HepG2 (cell line): Measurements from ENCODE around the gene SAPCD1. TPM values are rescaled to one million over a fixed set of nuclear protein-coding genes. Genes with fewer than 3 reads are reported as not detected.
A peak's percentile ranks its signal among the peaks of the same experiment; 100 is the strongest.

Experiments used
- CBFB ChIP-seq: sonication (generic); formaldehyde crosslinking; IDR thresholded peaks from 2 replicates; pipeline ENCODE4 v1.4.0; 2020; ENCODE audit warnings: missing genetic modification reagents
- GTF3A ChIP-seq: sonication (generic); formaldehyde crosslinking; conservative IDR thresholded peaks from 2 replicates; pipeline ENCODE4 v1.4.0; 2020; ENCODE audit warnings: mild to moderate bottlenecking, missing genetic modification reagents
- HOXA9 ChIP-seq: sonication (generic); formaldehyde crosslinking; IDR thresholded peaks from 2 replicates; pipeline ENCODE4 v1.8.1; 2022; ENCODE audit warnings: missing genetic modification reagents, mild to moderate bottlenecking, moderate library complexity, borderline replicate concordance
- SOX13 ChIP-seq, 3 experiments: fragments of 450-650 bp in 1 of 3; sonication (generic) in 1 of 3; formaldehyde crosslinking in 1 of 3; IDR thresholded peaks in 2 of 3; conservative IDR thresholded peaks in 1 of 3; 2 replicates each; pipeline versions ENCODE4 v1.5.0 to v1.6.1; 2016 to 2020; ENCODE audit warnings: antibody characterized with exemption in 1 of 3, mild to moderate bottlenecking in 1 of 3, missing compliant biosample characterization in 1 of 3, missing genetic modification reagents in 1 of 3, moderate library complexity in 1 of 3
- WIZ ChIP-seq: sonication (generic); formaldehyde crosslinking; IDR thresholded peaks from 2 replicates; pipeline ENCODE4 v1.5.1; 2020; ENCODE audit warnings: mild to moderate bottlenecking, missing genetic modification reagents
- ZBTB20 ChIP-seq: sonication (generic); formaldehyde crosslinking; IDR thresholded peaks from 2 replicates; pipeline ENCODE4 v1.8.1; 2023; ENCODE audit warnings: missing genetic modification reagents, low read depth, mild to moderate bottlenecking, borderline replicate concordance
- ZNF33A ChIP-seq: sonication (generic); formaldehyde crosslinking; IDR thresholded peaks from 2 replicates; pipeline ENCODE4 v1.5.1; 2020; ENCODE audit warnings: missing genetic modification reagents, mild to moderate bottlenecking, moderate library complexity, borderline replicate concordance
- ZNF503 ChIP-seq: sonication (generic); formaldehyde crosslinking; IDR thresholded peaks from 2 replicates; pipeline ENCODE4 v1.4.0; 2020; ENCODE audit warnings: missing genetic modification reagents
- ZNF660 ChIP-seq: sonication (generic); formaldehyde crosslinking; IDR thresholded peaks from 2 replicates; pipeline ENCODE4 v1.5.1; 2020; ENCODE audit warnings: mild to moderate bottlenecking, low read depth, missing genetic modification reagents, borderline replicate concordance
- polyA plus RNA-seq, 8 experiments: library from polyadenylated mRNA; depleted of rRNA in 3 of 8; stranded (reverse) in 7 of 8; unstranded in 1 of 8; fragments of >200 nt; fragmentation: Illumina TruSeq in 4 of 8; extraction: Trizol in 4 of 8; gene quantifications; 2 replicates each; pipeline versions ENCODE4 v1.2.1 to v1.2.3, GENCODE V29; 2011 to 2016; ENCODE audit warnings: low read depth in 4 of 8, missing spikeins in 1 of 8, mixed read lengths in 1 of 8; ENCODE audit not compliant: insufficient read depth in 1 of 8
- total RNA-seq, 5 experiments: library from RNA; depleted of rRNA; stranded (reverse); fragments of >200 nt; fragmentation: Illumina TruSeq; extraction: Trizol; gene quantifications; 2 replicates each; pipeline ENCODE4 v1.2.3, GENCODE V29; 2016; ENCODE audit warnings: low read depth in 1 of 5
- TF ChIP-seq, protein P1 (sequence below): sonication (generic); formaldehyde crosslinking; IDR thresholded peaks from 2 replicates; pipeline ENCODE4 v1.5.0; 2020; ENCODE audit warnings: mild to moderate bottlenecking, missing genetic modification reagents, borderline replicate concordance
- TF ChIP-seq, protein P2 (sequence below): sonication (generic); formaldehyde crosslinking; IDR thresholded peaks from 2 replicates; pipeline ENCODE4 v1.8.0; 2022; ENCODE audit warnings: mild to moderate bottlenecking, missing genetic modification reagents, moderate library complexity
- TF ChIP-seq, protein P3 (sequence below): sonication (generic); formaldehyde crosslinking; IDR thresholded peaks from 2 replicates; pipeline ENCODE4 v1.5.0; 2020; ENCODE audit warnings: mild to moderate bottlenecking, missing genetic modification reagents
- TF ChIP-seq, protein P4 (sequence below): sonication (generic); formaldehyde crosslinking; IDR thresholded peaks from 2 replicates; pipeline ENCODE4 v1.5.0; 2020; ENCODE audit warnings: mild to moderate bottlenecking, missing genetic modification reagents
- TF ChIP-seq, protein P5 (sequence below): sonication (generic); formaldehyde crosslinking; IDR thresholded peaks from 2 replicates; pipeline ENCODE4 v1.4.0; 2020; ENCODE audit warnings: missing genetic modification reagents, borderline replicate concordance

SAPCD1 gene
- total and polyA plus RNA-seq, 2 of the 13 experiments (the other 11 are each of a cell fraction or from before 2014, with no cell fraction given), result 2.5 to 3.9 TPM

DNA sequence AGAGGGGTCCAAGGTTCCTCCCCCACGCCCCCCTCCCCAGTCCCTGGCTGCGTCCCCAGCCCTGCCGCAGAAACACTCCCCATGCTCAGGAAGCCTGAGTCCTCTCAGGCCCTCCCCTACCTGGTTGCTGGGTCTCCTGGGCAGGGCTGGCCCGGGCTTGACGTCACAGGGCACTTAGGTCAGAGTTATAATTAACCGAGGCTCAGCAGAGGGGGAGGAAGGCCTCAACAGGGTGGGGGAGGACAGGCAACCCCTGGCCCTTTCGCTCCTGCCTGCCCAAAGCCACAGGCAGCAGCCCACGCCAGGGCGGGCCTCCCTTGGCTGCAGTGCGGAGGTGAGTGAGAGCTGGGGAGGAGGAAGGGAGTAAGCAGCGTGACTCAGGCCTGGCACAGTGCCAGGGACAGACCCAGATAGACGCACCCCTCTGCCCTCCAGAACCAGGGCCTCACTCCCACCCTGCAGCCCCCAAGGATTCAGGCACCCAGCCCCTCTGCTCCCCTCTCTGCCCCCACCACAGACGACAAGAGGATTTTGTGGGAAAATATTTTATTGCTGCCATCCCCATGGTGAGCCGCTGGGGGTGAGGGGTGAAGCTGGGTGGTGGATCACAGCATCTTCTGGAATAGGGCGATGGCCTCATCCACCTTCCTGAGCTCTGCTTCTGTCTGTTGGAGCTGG is 14.7 kb downstream of the SAPCD1 start, which contains the start of gene VWA7 (continued):
- TF ChIP-seq, protein P1, sequence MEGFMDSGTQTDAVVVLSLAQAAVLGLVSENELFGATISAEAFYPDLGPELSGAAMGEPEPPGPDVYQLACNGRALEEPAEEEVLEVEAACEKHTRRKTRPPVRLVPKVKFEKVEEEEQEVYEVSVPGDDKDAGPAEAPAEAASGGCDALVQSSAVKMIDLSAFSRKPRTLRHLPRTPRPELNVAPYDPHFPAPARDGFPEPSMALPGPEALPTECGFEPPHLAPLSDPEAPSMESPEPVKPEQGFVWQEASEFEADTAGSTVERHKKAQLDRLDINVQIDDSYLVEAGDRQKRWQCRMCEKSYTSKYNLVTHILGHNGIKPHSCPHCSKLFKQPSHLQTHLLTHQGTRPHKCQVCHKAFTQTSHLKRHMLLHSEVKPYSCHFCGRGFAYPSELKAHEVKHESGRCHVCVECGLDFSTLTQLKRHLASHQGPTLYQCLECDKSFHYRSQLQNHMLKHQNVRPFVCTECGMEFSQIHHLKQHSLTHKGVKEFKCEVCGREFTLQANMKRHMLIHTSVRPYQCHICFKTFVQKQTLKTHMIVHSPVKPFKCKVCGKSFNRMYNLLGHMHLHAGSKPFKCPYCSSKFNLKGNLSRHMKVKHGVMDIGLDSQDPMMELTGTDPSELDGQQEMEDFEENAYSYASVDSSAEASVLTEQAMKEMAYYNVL (CRISPR knock-in tag), result peak; percentile 20; the same call in 1 of the 2 replicates
- TF ChIP-seq HOXA9, result no peak
- no peak for TF ChIP-seq SOX13 (IDR thresholded peaks at IDR 0.05)
- peak in 1 of 2 experiments; percentile 64; a peak in 2 of 4 replicates for TF ChIP-seq SOX13 (CRISPR knock-in tag; conservative IDR thresholded peaks at IDR 0.05 in 1 of 2, IDR thresholded peaks at IDR 0.05 in 1 of 2)
- TF ChIP-seq, protein P2, sequence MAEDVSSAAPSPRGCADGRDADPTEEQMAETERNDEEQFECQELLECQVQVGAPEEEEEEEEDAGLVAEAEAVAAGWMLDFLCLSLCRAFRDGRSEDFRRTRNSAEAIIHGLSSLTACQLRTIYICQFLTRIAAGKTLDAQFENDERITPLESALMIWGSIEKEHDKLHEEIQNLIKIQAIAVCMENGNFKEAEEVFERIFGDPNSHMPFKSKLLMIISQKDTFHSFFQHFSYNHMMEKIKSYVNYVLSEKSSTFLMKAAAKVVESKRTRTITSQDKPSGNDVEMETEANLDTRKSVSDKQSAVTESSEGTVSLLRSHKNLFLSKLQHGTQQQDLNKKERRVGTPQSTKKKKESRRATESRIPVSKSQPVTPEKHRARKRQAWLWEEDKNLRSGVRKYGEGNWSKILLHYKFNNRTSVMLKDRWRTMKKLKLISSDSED (CRISPR knock-in tag), result no peak
- TF ChIP-seq ZNF660 (CRISPR knock-in tag), result no peak
- TF ChIP-seq, protein P3, sequence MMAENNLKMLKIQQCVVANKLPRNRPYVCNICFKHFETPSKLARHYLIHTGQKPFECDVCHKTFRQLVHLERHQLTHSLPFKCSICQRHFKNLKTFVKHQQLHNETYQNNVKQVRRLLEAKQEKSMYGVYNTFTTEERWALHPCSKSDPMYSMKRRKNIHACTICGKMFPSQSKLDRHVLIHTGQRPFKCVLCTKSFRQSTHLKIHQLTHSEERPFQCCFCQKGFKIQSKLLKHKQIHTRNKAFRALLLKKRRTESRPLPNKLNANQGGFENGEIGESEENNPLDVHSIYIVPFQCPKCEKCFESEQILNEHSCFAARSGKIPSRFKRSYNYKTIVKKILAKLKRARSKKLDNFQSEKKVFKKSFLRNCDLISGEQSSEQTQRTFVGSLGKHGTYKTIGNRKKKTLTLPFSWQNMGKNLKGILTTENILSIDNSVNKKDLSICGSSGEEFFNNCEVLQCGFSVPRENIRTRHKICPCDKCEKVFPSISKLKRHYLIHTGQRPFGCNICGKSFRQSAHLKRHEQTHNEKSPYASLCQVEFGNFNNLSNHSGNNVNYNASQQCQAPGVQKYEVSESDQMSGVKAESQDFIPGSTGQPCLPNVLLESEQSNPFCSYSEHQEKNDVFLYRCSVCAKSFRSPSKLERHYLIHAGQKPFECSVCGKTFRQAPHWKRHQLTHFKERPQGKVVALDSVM (CRISPR knock-in tag), result peak; percentile 71; the same call in 1 of the 2 replicates
- TF ChIP-seq, protein P4, sequence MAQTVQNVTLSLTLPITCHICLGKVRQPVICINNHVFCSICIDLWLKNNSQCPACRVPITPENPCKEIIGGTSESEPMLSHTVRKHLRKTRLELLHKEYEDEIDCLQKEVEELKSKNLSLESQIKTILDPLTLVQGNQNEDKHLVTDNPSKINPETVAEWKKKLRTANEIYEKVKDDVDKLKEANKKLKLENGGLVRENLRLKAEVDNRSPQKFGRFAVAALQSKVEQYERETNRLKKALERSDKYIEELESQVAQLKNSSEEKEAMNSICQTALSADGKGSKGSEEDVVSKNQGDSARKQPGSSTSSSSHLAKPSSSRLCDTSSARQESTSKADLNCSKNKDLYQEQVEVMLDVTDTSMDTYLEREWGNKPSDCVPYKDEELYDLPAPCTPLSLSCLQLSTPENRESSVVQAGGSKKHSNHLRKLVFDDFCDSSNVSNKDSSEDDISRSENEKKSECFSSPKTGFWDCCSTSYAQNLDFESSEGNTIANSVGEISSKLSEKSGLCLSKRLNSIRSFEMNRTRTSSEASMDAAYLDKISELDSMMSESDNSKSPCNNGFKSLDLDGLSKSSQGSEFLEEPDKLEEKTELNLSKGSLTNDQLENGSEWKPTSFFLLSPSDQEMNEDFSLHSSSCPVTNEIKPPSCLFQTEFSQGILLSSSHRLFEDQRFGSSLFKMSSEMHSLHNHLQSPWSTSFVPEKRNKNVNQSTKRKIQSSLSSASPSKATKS (CRISPR knock-in tag), result no peak
- peak; percentile 38; the same call in 1 of the 2 replicates for TF ChIP-seq ZBTB20
- no peak for TF ChIP-seq ZNF33A
- no peak for TF ChIP-seq GTF3A
- TF ChIP-seq WIZ (CRISPR knock-in tag), result no peak
- TF ChIP-seq CBFB (CRISPR knock-in tag), result no peak
- no peak for TF ChIP-seq ZNF503 (CRISPR knock-in tag)
- TF ChIP-seq, protein P5, sequence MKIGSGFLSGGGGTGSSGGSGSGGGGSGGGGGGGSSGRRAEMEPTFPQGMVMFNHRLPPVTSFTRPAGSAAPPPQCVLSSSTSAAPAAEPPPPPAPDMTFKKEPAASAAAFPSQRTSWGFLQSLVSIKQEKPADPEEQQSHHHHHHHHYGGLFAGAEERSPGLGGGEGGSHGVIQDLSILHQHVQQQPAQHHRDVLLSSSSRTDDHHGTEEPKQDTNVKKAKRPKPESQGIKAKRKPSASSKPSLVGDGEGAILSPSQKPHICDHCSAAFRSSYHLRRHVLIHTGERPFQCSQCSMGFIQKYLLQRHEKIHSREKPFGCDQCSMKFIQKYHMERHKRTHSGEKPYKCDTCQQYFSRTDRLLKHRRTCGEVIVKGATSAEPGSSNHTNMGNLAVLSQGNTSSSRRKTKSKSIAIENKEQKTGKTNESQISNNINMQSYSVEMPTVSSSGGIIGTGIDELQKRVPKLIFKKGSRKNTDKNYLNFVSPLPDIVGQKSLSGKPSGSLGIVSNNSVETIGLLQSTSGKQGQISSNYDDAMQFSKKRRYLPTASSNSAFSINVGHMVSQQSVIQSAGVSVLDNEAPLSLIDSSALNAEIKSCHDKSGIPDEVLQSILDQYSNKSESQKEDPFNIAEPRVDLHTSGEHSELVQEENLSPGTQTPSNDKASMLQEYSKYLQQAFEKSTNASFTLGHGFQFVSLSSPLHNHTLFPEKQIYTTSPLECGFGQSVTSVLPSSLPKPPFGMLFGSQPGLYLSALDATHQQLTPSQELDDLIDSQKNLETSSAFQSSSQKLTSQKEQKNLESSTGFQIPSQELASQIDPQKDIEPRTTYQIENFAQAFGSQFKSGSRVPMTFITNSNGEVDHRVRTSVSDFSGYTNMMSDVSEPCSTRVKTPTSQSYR (CRISPR knock-in tag), result peak; percentile 93
